GM10266 (cell line): ENCODE measurements around the gene IL1RAPL2.

Source experiments
- DNase-seq: peaks from one replicate; pipeline ENCODE4 v3.0.0; 2012; ENCODE audit errors: extremely low spot score
- CTCF ChIP-seq: IDR thresholded peaks from 2 replicates; pipeline ENCODE4 v1.5.1; 2012; ENCODE audit warnings: mild to moderate bottlenecking, low read depth; ENCODE audit not compliant: control insufficient read depth, insufficient read depth; ENCODE audit errors: missing control alignments

Gene IL1RAPL2

GRCh38 chrX:105475801-105476200 is 909.8 kb downstream of the IL1RAPL2 start:
- TF ChIP-seq CTCF: no peak
- no peak for DNase-seq

- DNase-seq: no peak
- no peak for TF ChIP-seq CTCF
Observed at GRCh38 chrX:105477351-105477750, 911.4 kb downstream of the IL1RAPL2 start.

- no peak for TF ChIP-seq CTCF
- DNase-seq: no peak
Observed at GRCh38 chrX:105480646-105481310, 914.8 kb downstream of the IL1RAPL2 start.

- TF ChIP-seq CTCF: no peak
- DNase-seq: no peak
Observed at GRCh38 chrX:105483011-105483410, 917.0 kb downstream of the IL1RAPL2 start.

GRCh38 chrX:105488716-105489115 is 922.7 kb downstream of the IL1RAPL2 start:
- TF ChIP-seq CTCF: no peak
- DNase-seq: no peak

- DNase-seq: no peak
- TF ChIP-seq CTCF: no peak
Observed at GRCh38 chrX:105495376-105495775, 929.4 kb downstream of the IL1RAPL2 start.

GRCh38 chrX:105502336-105502735 is 936.3 kb downstream of the IL1RAPL2 start:
- DNase-seq: no peak
- TF ChIP-seq CTCF: no peak
